HCT116 (cell line): ENCODE data around the gene TFCP2L1. TPM values are rescaled to one million over a fixed set of nuclear protein-coding genes. Genes with fewer than 3 reads are reported as not detected.

Experiments
- ATAC-seq: fragments of 200-7000 bp; cut with Tn5 transposase; 2 replicates; pipeline ENCODE4 v1.9.1; 2020; ENCODE audit warnings: mild to moderate bottlenecking, moderate library complexity
- BruUV-seq: library from RNA; stranded (reverse); fragments of 400-500 nt; replicated peaks from 2 replicates; lab custom pipeline; 2021; lab: Mats Ljungman, UMichigan
- CTCF ChIA-PET: fragments of 300-600 bp; sonication (Branson Sonifier 250); formaldehyde crosslinking; loops from one replicate; lab custom pipeline; 2021; ENCODE audit warnings: antibody characterized with exemption; lab: Charles Lee
- POLR2A ChIA-PET: fragments of 300-600, 350-600 bp; sonication (Branson Sonifier 250); formaldehyde crosslinking; loops from one replicate; lab custom pipeline; 2021; ENCODE audit warnings: antibody characterized with exemption; lab: Charles Lee
- RAD21 ChIA-PET, 2 experiments: fragments of 300-600 bp; sonication (Branson Sonifier 250); formaldehyde crosslinking; loops; one replicate each; lab custom pipeline; 2023; ENCODE audit warnings: low total read pairs in 2 of 2; ENCODE audit not compliant: uncharacterized antibody in 2 of 2, unreplicated experiment in 2 of 2, low non-redundant PET in 1 of 2; lab: Charles Lee
- DNase-seq: peaks from one replicate; pipeline ENCODE4 v3.0.0-alpha.2; 2010; ENCODE audit warnings: low read depth, low spot score
- H2AFZ ChIP-seq: fragments of 200-600 bp; shearing (Covaris generic), sonication (generic); 2 replicates; pipeline ENCODE4 v1.6.1; 2017; ENCODE audit warnings: low read depth, mixed run types, mixed read lengths, antibody characterized with exemption, low read length; ENCODE audit not compliant: poor library complexity, severe bottlenecking
- H3K27ac ChIP-seq: 2 replicates; pipeline ENCODE4 v1.5.1; 2012; ENCODE audit warnings: low read depth, low read length
- H3K27me3 ChIP-seq: fragments of 200-600 bp; sonication (generic); 2 replicates; pipeline ENCODE4 v1.6.1; 2016; ENCODE audit warnings: mixed run types, low read length, mixed read lengths; ENCODE audit not compliant: insufficient read depth
- H3K36me3 ChIP-seq, 2 experiments: fragments of 200-500 bp in 1 of 2; fragments of 200-600 bp in 1 of 2; sonication (Bioruptor generic) in 1 of 2; sonication (generic) in 1 of 2; 2 replicates each; pipeline versions ENCODE4 v1.5.1 to v1.6.1; 2014 to 2016; ENCODE audit warnings: low read length in 2 of 2, inconsistent platforms in 1 of 2, mixed read lengths in 1 of 2, mixed run types in 1 of 2; ENCODE audit not compliant: insufficient read depth in 2 of 2, control insufficient read depth in 1 of 2
- H3K4me1 ChIP-seq, 2 experiments: fragments of 200-600 bp in 1 of 2; sonication (generic) in 1 of 2; 2 replicates each; pipeline versions ENCODE4 v1.5.1 to v1.6.1; 2012 to 2017; ENCODE audit warnings: low read length in 2 of 2, inconsistent platforms in 1 of 2, mild to moderate bottlenecking in 1 of 2, mixed read lengths in 1 of 2, mixed run types in 1 of 2, moderate library complexity in 1 of 2; ENCODE audit not compliant: insufficient read depth in 2 of 2, control insufficient read depth in 1 of 2
- H3K4me2 ChIP-seq: fragments of 200-600 bp; sonication (generic); 2 replicates; pipeline ENCODE4 v1.6.1; 2017; ENCODE audit warnings: mixed run types, low read length, mixed read lengths
- H3K4me3 ChIP-seq, 2 experiments: fragments of 200-600 bp in 1 of 2; sonication (generic) in 1 of 2; replicated peaks in 1 of 2; 2 replicates each; pipeline ENCODE4 v1.5.1; 2011 to 2016; ENCODE audit warnings: low read length in 2 of 2, control low read depth in 1 of 2, low read depth in 1 of 2, mild to moderate bottlenecking in 1 of 2, mixed read lengths in 1 of 2, mixed run types in 1 of 2
- H3K79me2 ChIP-seq: fragments of 200-600 bp; sonication (generic); 2 replicates; pipeline ENCODE4 v1.6.1; 2017; ENCODE audit warnings: mild to moderate bottlenecking, mixed run types, low read length, moderate library complexity, mixed read lengths; ENCODE audit not compliant: insufficient read depth
- H3K9ac ChIP-seq: fragments of 200-600 bp; sonication (generic); 2 replicates; pipeline ENCODE4 v1.6.1; 2016; ENCODE audit warnings: low read length, mixed read lengths
- H3K9me2 ChIP-seq: fragments of 200-600 bp; sonication (generic), shearing (Covaris generic); 2 replicates; pipeline ENCODE4 v1.6.1; 2017; ENCODE audit warnings: mixed run types, mild to moderate bottlenecking, moderate library complexity; ENCODE audit not compliant: insufficient read depth
- H3K9me3 ChIP-seq, 2 experiments: fragments of 200-500 bp in 1 of 2; fragments of 200-600 bp in 1 of 2; sonication (Bioruptor generic) in 1 of 2; sonication (generic) in 1 of 2; 2 replicates each; pipeline ENCODE4 v1.6.1; 2014 to 2017; ENCODE audit warnings: low read length in 2 of 2, mixed read lengths in 2 of 2, inconsistent platforms in 1 of 2, low read depth in 1 of 2, mild to moderate bottlenecking in 1 of 2, mixed run types in 1 of 2, moderate library complexity in 1 of 2; ENCODE audit not compliant: control insufficient read depth in 1 of 2, insufficient read depth in 1 of 2
- H4K20me1 ChIP-seq: fragments of 200-600 bp; sonication (generic), shearing (Covaris generic); 2 replicates; pipeline ENCODE4 v1.6.1; 2017; ENCODE audit warnings: mixed run types, mild to moderate bottlenecking, moderate library complexity; ENCODE audit not compliant: insufficient read depth
- CBX3 ChIP-seq: IDR thresholded peaks from 2 replicates; pipeline ENCODE4 v1.6.1; 2012; ENCODE audit warnings: low read depth
- CEBPB ChIP-seq: IDR thresholded peaks from 2 replicates; pipeline ENCODE4 v1.6.1; 2012; ENCODE audit warnings: low read depth
- EGR1 ChIP-seq: IDR thresholded peaks from 2 replicates; pipeline ENCODE4 v1.6.1; 2012; ENCODE audit warnings: low read depth
- ELF1 ChIP-seq: IDR thresholded peaks from 2 replicates; pipeline ENCODE4 v1.6.1; 2012; ENCODE audit warnings: low read depth, borderline replicate concordance
- EZH2 ChIP-seq: fragments of 200-600 bp; sonication (generic); IDR thresholded peaks from 2 replicates; pipeline ENCODE4 v1.6.1; 2017; ENCODE audit warnings: antibody characterized with exemption, mixed run types
- FOSL1 ChIP-seq: IDR thresholded peaks from 2 replicates; pipeline ENCODE4 v1.6.1; 2012; ENCODE audit warnings: low read depth
- JUND ChIP-seq: IDR thresholded peaks from 2 replicates; pipeline ENCODE4 v1.6.1; 2012
- POLR2A ChIP-seq: IDR thresholded peaks from 2 replicates; pipeline ENCODE4 v1.7.0; 2011; ENCODE audit warnings: borderline replicate concordance; ENCODE audit not compliant: insufficient read depth, insufficient read length; ENCODE audit errors: extremely low read depth
- RAD21 ChIP-seq: IDR thresholded peaks from 2 replicates; pipeline ENCODE4 v1.6.1; 2012; ENCODE audit warnings: low read depth, mild to moderate bottlenecking
- SIN3A ChIP-seq: IDR thresholded peaks from 2 replicates; pipeline ENCODE4 v1.6.1; 2012; ENCODE audit warnings: low read depth
- SP1 ChIP-seq: IDR thresholded peaks from 2 replicates; pipeline ENCODE4 v1.6.1; 2012; ENCODE audit warnings: low read depth
- SRF ChIP-seq: IDR thresholded peaks from 2 replicates; pipeline ENCODE4 v1.6.1; 2012; ENCODE audit warnings: low read depth
- YY1 ChIP-seq: IDR thresholded peaks from 2 replicates; pipeline ENCODE4 v1.6.1; 2011; ENCODE audit warnings: low read length, low read depth, moderate library complexity, mild to moderate bottlenecking; ENCODE audit not compliant: insufficient replicate concordance; ENCODE audit errors: extremely low read depth
- ZFX ChIP-seq: fragments of 450-650 bp; IDR thresholded peaks from 2 replicates; pipeline ENCODE4 v1.6.1; 2017
- ZNF274 ChIP-seq: fragments of 200-500 bp; sonication (Bioruptor generic); IDR thresholded peaks from 2 replicates; pipeline ENCODE4 v1.6.1; 2014; ENCODE audit warnings: mild to moderate bottlenecking, low read depth, low read length, inconsistent platforms
- intact Hi-C: fragments of 100-400 bp; cut with micrococcal nuclease; formaldehyde crosslinking; loops from 2 replicates; pipeline ENCODE4 v1.10.0; 2022
- total RNA-seq: library from RNA; stranded (reverse); gene quantifications from one replicate; pipeline ENCODE4 v1.2.1, GENCODE V29; 2021; ENCODE audit not compliant: unreplicated experiment
- TF ChIP-seq, protein P1 (sequence below): IDR thresholded peaks from 2 replicates; pipeline ENCODE4 v1.6.1; 2012; ENCODE audit warnings: low read depth
- TF ChIP-seq, protein P2 (sequence below): IDR thresholded peaks from 2 replicates; pipeline ENCODE4 v1.6.1; 2012
- TF ChIP-seq, protein P3 (sequence below): IDR thresholded peaks from 2 replicates; pipeline ENCODE4 v1.6.1; 2012
- TF ChIP-seq, protein P4 (sequence below), 3 experiments: fragments of 200-600 bp in 1 of 3; sonication (generic) in 1 of 3; IDR thresholded peaks in 2 of 3; conservative IDR thresholded peaks in 1 of 3; 2 replicates each; pipeline ENCODE4 v1.5.1; 2012 to 2017; ENCODE audit warnings: low read depth in 2 of 3, low read length in 2 of 3, antibody characterized with exemption in 1 of 3, borderline replicate concordance in 1 of 3, control low read depth in 1 of 3, mild to moderate bottlenecking in 1 of 3, mixed read lengths in 1 of 3, mixed run types in 1 of 3, moderate library complexity in 1 of 3; ENCODE audit not compliant: insufficient read depth in 1 of 3
- TF ChIP-seq, protein P5 (sequence below): IDR thresholded peaks from 2 replicates; pipeline ENCODE4 v1.6.1; 2011; ENCODE audit warnings: mild to moderate bottlenecking, low read length, moderate library complexity; ENCODE audit not compliant: insufficient replicate concordance; ENCODE audit errors: extremely low read depth

TFCP2L1 gene
- total RNA-seq, 1 experiment from 2014 or later: 8.4 TPM

DNA sequence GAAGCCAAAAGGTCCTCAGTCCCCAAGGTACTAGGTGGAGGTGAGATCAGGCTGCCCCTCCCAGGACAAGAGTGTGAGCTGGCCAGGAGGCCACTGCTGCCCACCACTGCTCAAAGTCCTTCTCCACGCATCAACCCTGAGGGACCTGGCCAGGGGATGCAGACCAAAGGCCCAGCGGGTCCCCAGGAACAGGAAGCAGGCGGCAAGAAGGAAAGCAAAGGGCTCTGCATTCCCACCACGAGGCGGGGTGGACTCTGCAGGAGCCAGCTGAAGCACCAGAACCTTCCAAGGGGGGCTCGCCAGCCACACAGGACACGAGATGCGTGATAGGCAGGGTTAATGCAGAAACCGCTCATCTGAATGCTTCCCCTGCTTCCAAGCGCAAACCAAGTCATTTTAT, 67.4 kb downstream of the TFCP2L1 start:
- POLR2A ChIA-PET: no interaction called here
- TF ChIP-seq ZFX (no peak), JUND (no peak), EZH2 (no peak), ZNF274 (no peak), SIN3A (no peak), POLR2A (no peak), SRF (no peak), EGR1 (no peak), CEBPB (no peak), FOSL1 (no peak), SP1 (no peak), RAD21 (no peak), YY1 (no peak), CBX3 (no peak), ELF1 (no peak)
- TF ChIP-seq, protein P1, sequence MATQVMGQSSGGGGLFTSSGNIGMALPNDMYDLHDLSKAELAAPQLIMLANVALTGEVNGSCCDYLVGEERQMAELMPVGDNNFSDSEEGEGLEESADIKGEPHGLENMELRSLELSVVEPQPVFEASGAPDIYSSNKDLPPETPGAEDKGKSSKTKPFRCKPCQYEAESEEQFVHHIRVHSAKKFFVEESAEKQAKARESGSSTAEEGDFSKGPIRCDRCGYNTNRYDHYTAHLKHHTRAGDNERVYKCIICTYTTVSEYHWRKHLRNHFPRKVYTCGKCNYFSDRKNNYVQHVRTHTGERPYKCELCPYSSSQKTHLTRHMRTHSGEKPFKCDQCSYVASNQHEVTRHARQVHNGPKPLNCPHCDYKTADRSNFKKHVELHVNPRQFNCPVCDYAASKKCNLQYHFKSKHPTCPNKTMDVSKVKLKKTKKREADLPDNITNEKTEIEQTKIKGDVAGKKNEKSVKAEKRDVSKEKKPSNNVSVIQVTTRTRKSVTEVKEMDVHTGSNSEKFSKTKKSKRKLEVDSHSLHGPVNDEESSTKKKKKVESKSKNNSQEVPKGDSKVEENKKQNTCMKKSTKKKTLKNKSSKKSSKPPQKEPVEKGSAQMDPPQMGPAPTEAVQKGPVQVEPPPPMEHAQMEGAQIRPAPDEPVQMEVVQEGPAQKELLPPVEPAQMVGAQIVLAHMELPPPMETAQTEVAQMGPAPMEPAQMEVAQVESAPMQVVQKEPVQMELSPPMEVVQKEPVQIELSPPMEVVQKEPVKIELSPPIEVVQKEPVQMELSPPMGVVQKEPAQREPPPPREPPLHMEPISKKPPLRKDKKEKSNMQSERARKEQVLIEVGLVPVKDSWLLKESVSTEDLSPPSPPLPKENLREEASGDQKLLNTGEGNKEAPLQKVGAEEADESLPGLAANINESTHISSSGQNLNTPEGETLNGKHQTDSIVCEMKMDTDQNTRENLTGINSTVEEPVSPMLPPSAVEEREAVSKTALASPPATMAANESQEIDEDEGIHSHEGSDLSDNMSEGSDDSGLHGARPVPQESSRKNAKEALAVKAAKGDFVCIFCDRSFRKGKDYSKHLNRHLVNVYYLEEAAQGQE: no peak
- TF ChIP-seq, protein P2, sequence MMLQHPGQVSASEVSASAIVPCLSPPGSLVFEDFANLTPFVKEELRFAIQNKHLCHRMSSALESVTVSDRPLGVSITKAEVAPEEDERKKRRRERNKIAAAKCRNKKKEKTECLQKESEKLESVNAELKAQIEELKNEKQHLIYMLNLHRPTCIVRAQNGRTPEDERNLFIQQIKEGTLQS: no peak
- TF ChIP-seq, protein P3, sequence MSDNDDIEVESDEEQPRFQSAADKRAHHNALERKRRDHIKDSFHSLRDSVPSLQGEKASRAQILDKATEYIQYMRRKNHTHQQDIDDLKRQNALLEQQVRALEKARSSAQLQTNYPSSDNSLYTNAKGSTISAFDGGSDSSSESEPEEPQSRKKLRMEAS: no peak
- TF ChIP-seq, protein P4, sequence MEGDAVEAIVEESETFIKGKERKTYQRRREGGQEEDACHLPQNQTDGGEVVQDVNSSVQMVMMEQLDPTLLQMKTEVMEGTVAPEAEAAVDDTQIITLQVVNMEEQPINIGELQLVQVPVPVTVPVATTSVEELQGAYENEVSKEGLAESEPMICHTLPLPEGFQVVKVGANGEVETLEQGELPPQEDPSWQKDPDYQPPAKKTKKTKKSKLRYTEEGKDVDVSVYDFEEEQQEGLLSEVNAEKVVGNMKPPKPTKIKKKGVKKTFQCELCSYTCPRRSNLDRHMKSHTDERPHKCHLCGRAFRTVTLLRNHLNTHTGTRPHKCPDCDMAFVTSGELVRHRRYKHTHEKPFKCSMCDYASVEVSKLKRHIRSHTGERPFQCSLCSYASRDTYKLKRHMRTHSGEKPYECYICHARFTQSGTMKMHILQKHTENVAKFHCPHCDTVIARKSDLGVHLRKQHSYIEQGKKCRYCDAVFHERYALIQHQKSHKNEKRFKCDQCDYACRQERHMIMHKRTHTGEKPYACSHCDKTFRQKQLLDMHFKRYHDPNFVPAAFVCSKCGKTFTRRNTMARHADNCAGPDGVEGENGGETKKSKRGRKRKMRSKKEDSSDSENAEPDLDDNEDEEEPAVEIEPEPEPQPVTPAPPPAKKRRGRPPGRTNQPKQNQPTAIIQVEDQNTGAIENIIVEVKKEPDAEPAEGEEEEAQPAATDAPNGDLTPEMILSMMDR (IDR thresholded peaks at IDR 0.05 in 2 of 3, conservative IDR thresholded peaks at IDR 0.05 in 1 of 3; ENCODE audit: borderline replicate concordance in 1 of 3, insufficient read depth in 1 of 3, low read depth in 2 of 3, low read length in 2 of 3): no peak
- TF ChIP-seq, protein P5, sequence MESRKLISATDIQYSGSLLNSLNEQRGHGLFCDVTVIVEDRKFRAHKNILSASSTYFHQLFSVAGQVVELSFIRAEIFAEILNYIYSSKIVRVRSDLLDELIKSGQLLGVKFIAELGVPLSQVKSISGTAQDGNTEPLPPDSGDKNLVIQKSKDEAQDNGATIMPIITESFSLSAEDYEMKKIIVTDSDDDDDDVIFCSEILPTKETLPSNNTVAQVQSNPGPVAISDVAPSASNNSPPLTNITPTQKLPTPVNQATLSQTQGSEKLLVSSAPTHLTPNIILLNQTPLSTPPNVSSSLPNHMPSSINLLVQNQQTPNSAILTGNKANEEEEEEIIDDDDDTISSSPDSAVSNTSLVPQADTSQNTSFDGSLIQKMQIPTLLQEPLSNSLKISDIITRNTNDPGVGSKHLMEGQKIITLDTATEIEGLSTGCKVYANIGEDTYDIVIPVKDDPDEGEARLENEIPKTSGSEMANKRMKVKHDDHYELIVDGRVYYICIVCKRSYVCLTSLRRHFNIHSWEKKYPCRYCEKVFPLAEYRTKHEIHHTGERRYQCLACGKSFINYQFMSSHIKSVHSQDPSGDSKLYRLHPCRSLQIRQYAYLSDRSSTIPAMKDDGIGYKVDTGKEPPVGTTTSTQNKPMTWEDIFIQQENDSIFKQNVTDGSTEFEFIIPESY: no peak

More for the DNA sequence above, 67.4 kb downstream of the TFCP2L1 start:
- Histone ChIP-seq H4K20me1 (no peaks in the 10 kb centered on the region), H3K9ac (no peak overlapping the region), H3K36me3 (no peaks in the 10 kb centered on the region), H2AFZ (no peak overlapping the region), H3K9me3 (no peaks in the 10 kb centered on the region), H3K4me2 (no peak overlapping the region), H3K9me2 (no peaks in the 10 kb centered on the region), H3K4me1 (no peaks in the 10 kb centered on the region), H3K79me2 (no peaks in the 10 kb centered on the region), H3K4me3 (no peak overlapping the region), H3K27me3 (no peaks in the 10 kb centered on the region), H3K27ac (no peak overlapping the region)
- RAD21 ChIA-PET: no interaction called here
- BruUV-seq: no TSS peak
- CTCF ChIA-PET: no interaction called here
- intact Hi-C loops: no loop called here
- no peak for ATAC-seq
- DNase-seq: no peak
